Measurements from ENCODE around the gene RHOV. TPM values are rescaled to one million over a fixed set of nuclear protein-coding genes. Genes with fewer than 3 reads are reported as not detected.

The RHOV gene
- polyA plus RNA-seq, 1 of the 3 experiments (the other 2 are of a cell fraction) = 0.62 TPM

GRCh38 chr15:40891138-40891537 is 17.1 kb upstream of the RHOV start:
- DNase-seq = no peak
- H3K36me3 ChIP-seq (replicated peaks in 1 of 2; ENCODE audit: control insufficient read depth in 1 of 2, insufficient read depth in 2 of 2, low read length in 1 of 2) = peaks cover 0 to 3% of the 10 kb centered on the region in 2 experiments
- CTCF ChIA-PET = interaction anchor here (0.9 to 23.8 kb wide), 22 partner anchors 9 to 302 kb away, joined by 3 to 675 read pairs (median 5); partner anchors contain the start of genes DLL4, DNAJC17, RHOV and SPINT1
- no peak overlapping the region for H3K27ac ChIP-seq (ENCODE audit: low read depth in 2 of 2, low read length in 1 of 2)
- H3K9me3 ChIP-seq = no peaks in the 10 kb centered on the region
- H3K27me3 ChIP-seq (ENCODE audit: insufficient read depth) = no peaks in the 10 kb centered on the region
- POLR2A ChIA-PET = interaction anchor here (1.1 kb wide), 1 partner anchor 17 kb away, joined by 7 read pairs; the partner anchor contains the start of gene RHOV
- no peaks in the 10 kb centered on the region for H3K9me2 ChIP-seq
- H3K4me1 ChIP-seq (ENCODE audit: control insufficient read depth in 1 of 2, insufficient read depth in 2 of 2, low read depth in 1 of 2, low read length in 1 of 2) = peaks cover 0 to 14% of the 10 kb centered on the region in 2 experiments; a peak in 1 of 4 replicates
- 66% methylated on average over 5 of the region's 5 CpGs for WGBS (ENCODE audit: low lambda C conversion rate)
- no peak overlapping the region for H3K4me3 ChIP-seq (ENCODE audit: low read depth in 2 of 2, low read length in 1 of 2)
- TF ChIP-seq CTCF (IDR thresholded peaks at IDR 0.05) (no peak), TCF12 (IDR thresholded peaks at IDR 0.05) (no peak), EP300 (IDR thresholded peaks at IDR 0.05; ENCODE audit: borderline replicate concordance in 1 of 2, low read depth in 1 of 2, low read length in 1 of 2) (no peak), TAF1 (IDR thresholded peaks at IDR 0.05; ENCODE audit: borderline replicate concordance, low read depth, low read length) (no peak), JUND (IDR thresholded peaks at IDR 0.05) (no peak), REST (IDR thresholded peaks at IDR 0.05; ENCODE audit: low read depth, low read length) (no peak), IRF3 (IDR thresholded peaks at IDR 0.05; ENCODE audit: low read depth, low read length) (no peak), GABPA (IDR thresholded peaks at IDR 0.05; ENCODE audit: low read depth) (no peak), PBX3 (IDR thresholded peaks at IDR 0.05) (no peak), SIN3A (IDR thresholded peaks at IDR 0.05; ENCODE audit: borderline replicate concordance, low read depth, low read length) (no peak), RFX5 (IDR thresholded peaks at IDR 0.05; ENCODE audit: low read length) (no peak), USF2 (IDR thresholded peaks at IDR 0.05; ENCODE audit: borderline replicate concordance, low read depth, low read length) (no peak), ELF1 (IDR thresholded peaks at IDR 0.05) (no peak), RCOR1 (IDR thresholded peaks at IDR 0.05; ENCODE audit: low read length) (no peak), POLR2AphosphoS5 (IDR thresholded peaks at IDR 0.05; ENCODE audit: low read depth, low read length) (no peak), SMC3 (IDR thresholded peaks at IDR 0.05; ENCODE audit: low read depth, low read length) (no peak), RAD21 (IDR thresholded peaks at IDR 0.05; ENCODE audit: low read length) (no peak)
- H3K4me2 ChIP-seq = no peak overlapping the region
- peaks cover 4% of the 10 kb centered on the region for H3F3A ChIP-seq (replicated peaks; ENCODE audit: insufficient read depth)
- peaks cover 6% of the 10 kb centered on the region; the same call in 1 of the 2 replicates for H4K20me1 ChIP-seq (ENCODE audit: insufficient read depth)
- H2AFZ ChIP-seq (ENCODE audit: low read depth) = no peak overlapping the region
- H3K79me2 ChIP-seq (ENCODE audit: insufficient read depth) = peaks cover 17% of the 10 kb centered on the region
- H3K9ac ChIP-seq = no peak overlapping the region

All from SK-N-SH (cell line).